K562 (cell line): Measurements from ENCODE around the gene HNRNPU. TPM values are rescaled to one million over a fixed set of nuclear protein-coding genes. Genes with fewer than 3 reads are reported as not detected.
A peak's percentile ranks its signal among the peaks of the same experiment; 100 is the strongest.

Source experiments
- ATAC-seq: fragments of 200-7000 bp; cut with Tn5 transposase; 3 replicates; pipeline ENCODE4 v1.9.1; 2020; ENCODE audit warnings: moderate library complexity
- BruUV-seq: library from RNA; stranded (reverse); fragments of 400-500 nt; replicated peaks from 2 replicates; lab custom pipeline; 2021; lab: Mats Ljungman, UMichigan
- CTCF ChIA-PET: fragments of 300-600 bp; formaldehyde crosslinking; extraction: SDS; loops from one replicate; lab custom pipeline; 2021; ENCODE audit warnings: low intra/inter-chr PET ratio; lab: Yijun Ruan, JAX
- POLR2A ChIA-PET: fragments of 300-600, 350-650 bp; sonication (Branson Sonifier 250); formaldehyde crosslinking; extraction: SDS; loops from one replicate; lab custom pipeline; 2021; ENCODE audit warnings: antibody characterized with exemption, inconsistent platforms; lab: Yijun Ruan, JAX
- DNase-seq, 4 experiments: peaks; one replicate each; pipeline versions ENCODE4 v3.0.0 to v3.0.0-alpha.2; 2011 to 2018; ENCODE audit warnings: low spot score in 3 of 4, mixed read lengths in 3 of 4; ENCODE audit errors: extremely low read depth in 1 of 4
- FAIRE-seq: peaks from 2 replicates; lab custom pipeline; 2011; peaks lifted over from hg19 to GRCh38; lab: Jason Lieb, UNC
- H2AFZ ChIP-seq: 2 replicates; pipeline ENCODE4 v1.6.0; 2011; ENCODE audit warnings: low read depth, low read length, control low read depth, inconsistent platforms
- H3K27ac ChIP-seq: fragments of 200-600 bp; 3 replicates; pipeline ENCODE4 v1.8.0; 2011; ENCODE audit warnings: low read depth, mild to moderate bottlenecking, control low read depth, inconsistent platforms, low read length, moderate library complexity, mixed read lengths; ENCODE audit errors: extremely low read depth
- H3K27me3 ChIP-seq, 2 experiments: fragments of 300-600 bp in 1 of 2; 2 replicates in 1 of 2; 3 replicates in 1 of 2; pipeline versions ENCODE4 v1.6.0 to v1.8.0; 2011; ENCODE audit warnings: inconsistent platforms in 2 of 2, low read length in 2 of 2, mild to moderate bottlenecking in 1 of 2, mixed read lengths in 1 of 2, moderate library complexity in 1 of 2; ENCODE audit not compliant: control insufficient read depth in 2 of 2, insufficient read depth in 2 of 2
- H3K36me3 ChIP-seq: fragments of 300-600 bp; 3 replicates; pipeline ENCODE4 v1.8.0; 2011; ENCODE audit warnings: mild to moderate bottlenecking, low read length, inconsistent platforms; ENCODE audit not compliant: control insufficient read depth, insufficient read depth
- H3K4me1 ChIP-seq, 2 experiments: fragments of 200-600 bp in 1 of 2; replicated peaks in 1 of 2; 2 replicates in 1 of 2; 3 replicates in 1 of 2; pipeline versions ENCODE4 v1.5.1 to v1.8.0; 2011; ENCODE audit warnings: inconsistent platforms in 2 of 2, low read length in 2 of 2, mild to moderate bottlenecking in 1 of 2, mixed read lengths in 1 of 2, moderate library complexity in 1 of 2; ENCODE audit not compliant: control insufficient read depth in 2 of 2, insufficient read depth in 2 of 2
- H3K4me2 ChIP-seq: 2 replicates; pipeline ENCODE4 v1.6.1; 2011; ENCODE audit warnings: low read length, control low read depth, inconsistent platforms, mixed read lengths; ENCODE audit not compliant: insufficient read depth
- H3K4me3 ChIP-seq: fragments of 200-600 bp; sonication (generic), shearing (Covaris generic); 2 replicates; pipeline ENCODE4 v1.5.1; 2016; ENCODE audit warnings: control low read depth, inconsistent platforms
- H3K79me2 ChIP-seq: fragments of 200-600 bp; 3 replicates; pipeline ENCODE4 v1.8.0; 2011; ENCODE audit warnings: low read length, inconsistent platforms; ENCODE audit not compliant: control insufficient read depth, insufficient read depth
- H3K9ac ChIP-seq, 2 experiments: 2 replicates each; pipeline versions ENCODE4 v1.6.0 to v1.6.1; 2011; ENCODE audit warnings: low read depth in 2 of 2, low read length in 2 of 2, control low read depth in 1 of 2, inconsistent platforms in 1 of 2, mild to moderate bottlenecking in 1 of 2, mixed read lengths in 1 of 2; ENCODE audit not compliant: insufficient read depth in 1 of 2
- H3K9me1 ChIP-seq: one replicate; pipeline ENCODE4 v1.6.0; 2011; ENCODE audit warnings: inconsistent platforms, mild to moderate bottlenecking, low read length, moderate library complexity; ENCODE audit not compliant: control insufficient read depth, insufficient read depth
- H3K9me3 ChIP-seq: replicated peaks from 2 replicates; pipeline ENCODE4 v1.5.1; 2011; ENCODE audit warnings: low read depth, low read length, inconsistent platforms; ENCODE audit not compliant: control insufficient read depth, insufficient read depth
- H4K20me1 ChIP-seq: replicated peaks from 2 replicates; pipeline ENCODE4 v1.6.1; 2011; ENCODE audit warnings: low read length, inconsistent platforms, mixed read lengths; ENCODE audit not compliant: control insufficient read depth, insufficient read depth
- E2F4 ChIP-seq: sonication (generic); formaldehyde crosslinking; IDR thresholded peaks from 2 replicates; pipeline ENCODE4 v1.8.0; 2022; ENCODE audit warnings: mild to moderate bottlenecking, low read depth, missing genetic modification reagents
- GMEB1 ChIP-seq: fragments of 250-450 bp; sonication (Bioruptor Pico); IDR thresholded peaks from 2 replicates; pipeline ENCODE4 v1.4.0; 2020; ENCODE audit warnings: mild to moderate bottlenecking
- MAFK ChIP-seq: IDR thresholded peaks from 2 replicates; pipeline ENCODE4 v1.6.1; 2011; ENCODE audit warnings: low read length, improper control_type of control experiment
- MEF2D ChIP-seq: conservative IDR thresholded peaks from 2 replicates; pipeline ENCODE4 v1.6.1; 2016; ENCODE audit warnings: low read depth, missing genetic modification characterization, missing compliant biosample characterization
- MEIS2 ChIP-seq: fragments of 450-650 bp; IDR thresholded peaks from 2 replicates; pipeline ENCODE4 v1.6.1; 2014; ENCODE audit warnings: mild to moderate bottlenecking; ENCODE audit not compliant: partially characterized antibody
- POLR2A ChIP-seq: fragments of 450-650 bp; conservative IDR thresholded peaks from 2 replicates; pipeline ENCODE4 v1.6.1; 2016
- POLR2AphosphoS2 ChIP-seq: IDR thresholded peaks from 2 replicates; pipeline ENCODE4 v1.6.1; 2012; ENCODE audit warnings: low read length, improper control_type of control experiment
- POLR2B ChIP-seq: fragments of 450-650 bp; IDR thresholded peaks from 2 replicates; pipeline ENCODE4 v1.6.1; 2018; ENCODE audit warnings: low read depth; ENCODE audit not compliant: partially characterized antibody
- TEAD4 ChIP-seq, 2 experiments: sonication (generic) in 1 of 2; formaldehyde crosslinking in 1 of 2; IDR thresholded peaks; 2 replicates each; pipeline versions ENCODE4 v1.6.1 to v1.8.0; 2012 to 2022; ENCODE audit warnings: borderline replicate concordance in 1 of 2, inconsistent platforms in 1 of 2, low read length in 1 of 2, mild to moderate bottlenecking in 1 of 2, missing genetic modification reagents in 1 of 2
- ZFX ChIP-seq: sonication (generic); formaldehyde crosslinking; IDR thresholded peaks from 2 replicates; pipeline ENCODE4 v1.8.0; 2022; ENCODE audit warnings: mild to moderate bottlenecking, missing genetic modification reagents, moderate library complexity
- ZNF384 ChIP-seq: IDR thresholded peaks from 2 replicates; pipeline ENCODE4 v1.6.1; 2012; ENCODE audit warnings: low read depth, low read length, improper control_type of control experiment
- ZNF584 ChIP-seq: fragments of 200-800 bp; sonication (Bioruptor generic); IDR thresholded peaks from 2 replicates; pipeline ENCODE4 v1.6.1; 2016; ENCODE audit warnings: low read depth, mild to moderate bottlenecking, missing genetic modification characterization, missing compliant biosample characterization
- WGBS: fragments of 100-300 bp; shearing (Covaris generic); methylation state at CpG from one replicate; pipeline ENCODE4 v1.1.6; 2016; ENCODE audit warnings: low coverage, mixed read lengths; ENCODE audit not compliant: insufficient coverage; ENCODE audit errors: missing lambda C conversion rate; 5-methylcytosine and 5-hydroxymethylcytosine counted together
- in situ Hi-C: fragments of 300-500 bp; cut with MboI; formaldehyde crosslinking; loops from 4 replicates; pipeline ENCODE4 v1.15.0; 2018; ENCODE audit warnings: inconsistent platforms, mixed read lengths
- intact Hi-C: fragments of 100-400 bp; cut with micrococcal nuclease; formaldehyde crosslinking; loops from 2 replicates; pipeline ENCODE4 v1.14.2; 2022
- polyA plus RNA-seq, 8 experiments: library from polyadenylated mRNA; depleted of rRNA in 4 of 8; stranded (reverse) in 5 of 8; unstranded in 3 of 8; fragments of >200 nt; fragmentation: Nextera tagmentation in 2 of 8; fragmentation: Illumina TruSeq in 1 of 8; extraction: Ambion mirVana in 2 of 8; extraction: Trizol in 1 of 8; gene quantifications; 2 replicates each; pipeline versions ENCODE4 v1.2.1 to v1.2.3, GENCODE V29; 2011 to 2014; ENCODE audit warnings: inconsistent platforms in 1 of 8, missing spikeins in 1 of 8
- total RNA-seq, 7 experiments: library from RNA; depleted of rRNA in 6 of 7; stranded (reverse); fragments of >200 nt in 6 of 7; fragmentation: Illumina TruSeq in 2 of 7; extraction: Trizol in 2 of 7; gene quantifications; 2 replicates each; pipeline versions ENCODE4 v1.2.1 to v1.2.3, GENCODE V29; 2011 to 2021; ENCODE audit warnings: low replicate concordance in 1 of 7

The HNRNPU gene
- total and polyA plus RNA-seq, 9 of the 15 experiments (the other 6 are each of a cell fraction or from before 2014, with no cell fraction given): 159 to 777 (median 577) TPM

- H3K9me3 ChIP-seq: no peaks in the 10 kb centered on the region
- H3K4me1 ChIP-seq: peaks cover 0 to under 1% of the 10 kb centered on the region in 2 experiments; a peak in 2 of 5 replicates
- no peak overlapping the region for H3K4me3 ChIP-seq
- CTCF ChIA-PET: no interaction called here
- TF ChIP-seq POLR2B (peak; percentile 19), MAFK (no peak), E2F4 (CRISPR knock-in tag) (no peak), POLR2A (peak; percentile 4; the same call in 1 of the 2 replicates), ZNF584 (CRISPR knock-in tag) (no peak), MEF2D (no peak), ZFX (no peak), ZNF384 (no peak), TEAD4 (IDR thresholded peaks at IDR 0.05; ENCODE audit: low read length) (no peak), TEAD4 (CRISPR knock-in tag; IDR thresholded peaks at IDR 0.05; ENCODE audit: borderline replicate concordance) (no peak), MEIS2 (no peak), POLR2AphosphoS2 (peak; percentile 74; the same call in 1 of the 2 replicates), GMEB1 (no peak)
- no peak for ATAC-seq
- POLR2A ChIA-PET: interaction anchor here (0.7 to 24.0 kb wide), 3 partner anchors 3 to 270 kb away, joined by 3 to 485 read pairs (median 485); partner anchors contain the start of genes COX20 and HNRNPU
- H2AFZ ChIP-seq: no peak overlapping the region
- 95% methylated on average over 6 of the region's 6 CpGs for WGBS
- H3K36me3 ChIP-seq: peaks cover 99% of the 10 kb centered on the region
- H4K20me1 ChIP-seq: no peaks in the 10 kb centered on the region
- intact Hi-C loops (no loop called here), in situ Hi-C loops (no loop called here)
- BruUV-seq: no TSS peak
- H3K4me2 ChIP-seq: no peak overlapping the region
- H3K79me2 ChIP-seq: peaks cover 39% of the 10 kb centered on the region
- no peak for DNase-seq
- no peaks in the 10 kb centered on the region for H3K27me3 ChIP-seq
- FAIRE-seq: no peak
- H3K9ac ChIP-seq: no peak overlapping the region
- no peaks in the 10 kb centered on the region for H3K9me1 ChIP-seq
- no peak overlapping the region for H3K27ac ChIP-seq
These were observed 17.7 kb downstream of the HNRNPU start for GRCh38 chr1:244846653-244847052.
